WERI-Rb-1 (cell line): Measurements from ENCODE around the gene LRRC8A.
"Not testable (repeated sequence)": the region's sequence is repeated elsewhere in the genome, so short reads cannot be mapped to it uniquely, and the experiment has no call there.

Source experiments
- DNase-seq: peaks from one replicate; pipeline ENCODE4 v3.0.0-alpha.2; 2020
- H3K27ac ChIP-seq: fragments of 250-450 bp; sonication (Bioruptor Pico); 2 replicates; pipeline ENCODE4 v1.5.1; 2020; ENCODE audit warnings: mild to moderate bottlenecking, moderate library complexity
- H3K27me3 ChIP-seq: fragments of 250-450 bp; sonication (Bioruptor Pico); 2 replicates; pipeline ENCODE4 v1.5.1; 2021; ENCODE audit warnings: mild to moderate bottlenecking, low read depth, moderate library complexity; ENCODE audit not compliant: insufficient read depth, severe bottlenecking
- H3K36me3 ChIP-seq: fragments of 250-450 bp; sonication (Bioruptor Pico); 2 replicates; pipeline ENCODE4 v1.5.1; 2020; ENCODE audit warnings: mild to moderate bottlenecking, moderate library complexity
- H3K4me3 ChIP-seq: 2 replicates; pipeline ENCODE4 v1.5.1; 2011; ENCODE audit warnings: low read depth, mild to moderate bottlenecking, control low read depth, low read length
- H3K9me3 ChIP-seq: fragments of 250-450 bp; sonication (Bioruptor Pico); 2 replicates; pipeline ENCODE4 v1.5.1; 2021; ENCODE audit warnings: mild to moderate bottlenecking, moderate library complexity; ENCODE audit not compliant: severe bottlenecking
- CTCF ChIP-seq: IDR thresholded peaks from 2 replicates; pipeline ENCODE4 v1.5.1; 2011; ENCODE audit warnings: low read depth, mild to moderate bottlenecking, control low read depth, inconsistent platforms, low read length

LRRC8A gene

GRCh38 chr9:128851779-128852600 lies 29.9 kb upstream of the LRRC8A start:
- not testable (repeated sequence) for H3K27ac ChIP-seq, H3K9me3 ChIP-seq, H3K36me3 ChIP-seq, H3K4me3 ChIP-seq, H3K27me3 ChIP-seq
- peak; percentile 47; the same call in 1 of the 2 replicates for TF ChIP-seq CTCF
- peak; percentile 66 for DNase-seq

- H3K27me3 ChIP-seq, H3K4me3 ChIP-seq, DNase-seq, H3K36me3 ChIP-seq, H3K27ac ChIP-seq, H3K9me3 ChIP-seq: not testable (repeated sequence)
These were observed 29.3 kb upstream of the LRRC8A start for GRCh38 chr9:128852646-128853045.

DNA sequence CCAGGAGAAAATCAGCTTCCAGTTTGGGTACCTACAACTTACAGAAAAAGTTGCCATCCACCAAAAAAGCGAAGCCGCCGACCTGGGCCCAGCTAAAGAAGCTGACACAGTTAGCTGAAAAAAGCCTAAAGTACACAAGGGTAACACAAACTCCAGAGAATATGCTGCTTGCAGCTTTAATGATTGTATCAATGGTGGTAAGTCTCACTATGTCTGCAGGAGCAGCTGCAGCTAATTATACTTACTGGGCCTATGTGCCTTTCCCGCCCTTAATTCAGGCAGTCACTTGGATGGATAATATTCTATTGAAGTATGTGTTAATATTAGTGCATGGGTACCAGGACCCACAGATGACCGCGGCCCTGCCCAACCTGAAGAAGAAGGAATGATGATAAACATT lies 27.5 kb upstream of the LRRC8A start:
- peak overlapping the region; percentile 69 for H3K27ac ChIP-seq
- not testable (repeated sequence) for H3K36me3 ChIP-seq, DNase-seq, H3K9me3 ChIP-seq, H3K27me3 ChIP-seq, H3K4me3 ChIP-seq

DNA sequence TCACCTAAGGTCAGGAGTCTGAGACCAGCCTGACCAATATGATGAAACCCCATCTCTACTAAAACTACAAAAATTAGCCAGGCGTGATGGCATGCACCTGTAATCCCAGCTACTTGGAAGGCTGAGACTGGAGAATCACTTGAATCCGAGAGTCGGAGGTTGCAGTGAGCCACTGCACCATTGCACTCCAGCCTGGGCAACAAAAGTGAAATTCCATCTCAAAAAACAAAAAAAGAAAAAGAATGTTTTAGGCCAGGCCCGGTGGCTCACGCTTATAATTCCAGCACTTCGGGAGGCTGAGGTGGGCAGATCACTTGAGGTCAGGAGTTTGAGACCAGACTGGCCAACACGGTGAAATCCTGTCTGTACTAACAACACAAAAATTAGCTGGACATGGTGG lies 23.5 kb upstream of the LRRC8A start:
- H3K36me3 ChIP-seq, DNase-seq, H3K27me3 ChIP-seq, H3K27ac ChIP-seq, H3K4me3 ChIP-seq, H3K9me3 ChIP-seq: not testable (repeated sequence)

DNA sequence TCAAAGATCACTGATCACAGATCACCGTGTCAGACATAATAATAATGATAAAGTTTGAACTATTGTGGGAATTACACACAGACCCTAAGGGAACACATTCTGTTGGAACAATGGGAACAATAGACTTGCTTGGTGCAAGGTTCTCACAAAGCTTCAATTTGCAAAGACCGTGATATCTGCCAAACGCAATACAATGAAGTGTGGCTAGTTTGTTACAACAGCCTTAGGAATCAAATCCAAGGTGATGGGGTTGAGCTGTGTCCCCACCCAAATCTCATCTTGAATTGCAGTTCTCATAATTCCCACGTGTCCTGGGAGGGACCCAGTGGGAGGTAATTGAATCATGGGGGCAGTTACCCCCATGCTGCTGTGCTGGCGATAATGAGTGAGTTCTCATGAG lies 21.0 kb upstream of the LRRC8A start:
- H3K4me3 ChIP-seq, result no peak overlapping the region
- H3K36me3 ChIP-seq, result no peaks in the 10 kb centered on the region; the same call in none of the 2 replicates
- DNase-seq, result no peak
- no peak overlapping the region for H3K27ac ChIP-seq
- TF ChIP-seq CTCF, result no peak
- no peaks in the 10 kb centered on the region for H3K9me3 ChIP-seq
- no peaks in the 10 kb centered on the region for H3K27me3 ChIP-seq

DNA sequence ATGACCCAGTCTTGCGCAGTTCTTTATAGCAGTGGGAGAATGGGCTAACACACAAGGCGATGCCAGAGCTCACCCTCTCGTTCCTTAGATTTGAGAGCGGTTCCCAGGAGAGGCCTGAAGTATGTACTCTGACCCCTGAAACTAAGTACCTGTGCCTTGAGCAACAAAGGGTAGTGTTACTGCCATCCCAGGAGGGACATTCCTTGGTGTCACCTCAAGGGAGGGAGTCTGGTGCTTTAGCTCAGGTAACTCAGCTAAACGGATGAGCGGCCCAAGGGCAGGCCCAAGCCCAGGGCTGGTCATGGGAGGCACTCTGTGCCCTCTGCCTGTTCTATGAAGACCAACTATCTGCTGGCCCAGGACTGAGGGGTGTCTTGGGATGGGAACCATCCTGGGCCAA lies 20.4 kb upstream of the LRRC8A start:
- no peak overlapping the region for H3K27ac ChIP-seq

DNA sequence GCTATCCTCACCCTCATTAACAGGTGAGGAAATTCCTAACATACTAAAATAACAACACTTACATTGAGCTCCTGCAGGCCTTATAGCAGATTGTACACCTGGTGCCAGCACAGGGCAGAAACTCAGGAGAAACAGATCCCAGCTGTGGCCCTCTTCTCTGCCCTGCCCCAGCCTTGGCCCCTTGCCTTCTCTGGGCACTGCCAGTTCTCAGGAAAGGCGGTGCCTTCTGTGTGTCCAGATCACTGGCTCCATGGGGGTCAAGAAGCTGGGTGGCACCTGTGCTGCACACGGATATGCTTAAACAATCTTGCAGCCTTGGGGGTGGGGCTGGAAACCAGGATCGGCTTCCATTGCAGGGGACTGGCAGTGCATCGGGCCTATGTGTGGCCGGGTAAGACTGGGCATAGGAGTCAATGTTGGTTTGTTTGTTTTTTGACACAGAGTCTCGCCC lies 19.5 kb upstream of the LRRC8A start:
- H3K9me3 ChIP-seq, result no peaks in the 10 kb centered on the region
- no peaks in the 10 kb centered on the region; the same call in none of the 2 replicates for H3K36me3 ChIP-seq
- no peak for TF ChIP-seq CTCF
- DNase-seq, result no peak
- H3K4me3 ChIP-seq, result no peak overlapping the region
- H3K27me3 ChIP-seq, result no peaks in the 10 kb centered on the region
- H3K27ac ChIP-seq, result no peak overlapping the region

More for the DNA sequence above, 20.4 kb upstream of the LRRC8A start:
- no peak for DNase-seq
- no peak for TF ChIP-seq CTCF
- Histone ChIP-seq H3K4me3 (no peak overlapping the region), H3K9me3 (no peaks in the 10 kb centered on the region), H3K36me3 (no peaks in the 10 kb centered on the region; the same call in none of the 2 replicates), H3K27me3 (no peaks in the 10 kb centered on the region)
